ENCODE results near the gene FRY.

The FRY gene

GRCh38 chr13:32079587-32079986 is 48.0 kb downstream of the FRY start:
- in situ Hi-C loops (cut with MboI; ENCODE audit: low sequenced_read_pairs) = no loop called here

- in situ Hi-C loops (cut with MboI; ENCODE audit: low sequenced_read_pairs) = no loop called here
Measured at GRCh38 chr13:32080328-32080744, 48.8 kb downstream of the FRY start.

GRCh38 chr13:32081591-32081990 is 50.0 kb downstream of the FRY start:
- in situ Hi-C loops (cut with MboI; ENCODE audit: low sequenced_read_pairs) = no loop called here

DNA sequence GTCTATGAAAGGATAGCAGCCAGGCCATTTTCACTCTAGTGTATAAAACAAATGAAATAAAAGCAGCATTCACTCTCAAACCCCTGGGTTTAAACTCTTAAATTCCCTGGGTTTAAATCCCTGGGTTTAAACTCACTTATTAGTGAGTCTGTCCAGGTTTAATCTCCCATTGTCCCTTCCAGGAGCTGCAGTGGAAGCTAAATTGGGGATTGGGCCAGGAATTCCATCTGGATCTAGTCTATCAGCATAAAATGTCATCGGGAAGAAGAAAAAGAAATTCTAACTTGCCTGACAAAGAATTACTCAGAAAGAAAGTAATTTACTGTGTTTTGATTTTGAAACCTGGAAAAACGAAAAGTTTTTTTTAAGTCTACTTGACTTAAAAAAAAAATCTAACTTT is 54.8 kb downstream of the FRY start:
- in situ Hi-C loops (cut with MboI; ENCODE audit: low sequenced_read_pairs) = no loop called here

DNA sequence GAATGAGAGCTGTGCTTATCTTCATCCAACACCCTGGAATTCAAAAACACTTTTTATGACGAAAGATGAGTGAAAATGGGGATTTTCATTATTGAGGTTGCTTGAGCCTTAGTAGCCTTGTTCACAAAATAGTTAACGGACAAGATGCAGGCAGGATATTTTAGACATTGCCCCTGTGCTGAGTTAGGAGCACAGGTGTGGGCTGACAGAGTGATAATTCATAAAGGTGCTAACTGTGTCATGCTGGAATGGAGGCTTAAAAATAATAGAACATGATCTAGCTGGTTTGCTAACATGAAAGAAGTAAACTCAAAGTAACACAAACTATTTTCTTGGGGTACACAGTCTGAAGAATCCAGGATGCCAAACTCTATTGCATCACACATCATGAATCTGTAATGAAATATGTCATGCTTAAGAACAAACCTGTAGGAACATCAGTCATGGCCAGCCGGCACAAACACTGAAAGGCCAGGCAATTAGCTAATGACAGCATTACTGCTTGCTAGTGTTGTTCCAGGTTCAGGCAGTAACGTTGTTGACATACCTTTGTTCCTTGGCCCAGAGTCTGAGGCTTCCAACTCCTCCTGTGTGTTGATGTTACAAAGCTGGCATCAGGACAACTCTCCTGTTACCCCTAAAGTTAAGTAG is 55.3 kb downstream of the FRY start:
- in situ Hi-C loops (cut with MboI; ENCODE audit: low sequenced_read_pairs) = no loop called here

GRCh38 chr13:32087955-32088747 is 56.6 kb downstream of the FRY start:
- in situ Hi-C loops (cut with MboI; ENCODE audit: low sequenced_read_pairs) = no loop called here

DNA sequence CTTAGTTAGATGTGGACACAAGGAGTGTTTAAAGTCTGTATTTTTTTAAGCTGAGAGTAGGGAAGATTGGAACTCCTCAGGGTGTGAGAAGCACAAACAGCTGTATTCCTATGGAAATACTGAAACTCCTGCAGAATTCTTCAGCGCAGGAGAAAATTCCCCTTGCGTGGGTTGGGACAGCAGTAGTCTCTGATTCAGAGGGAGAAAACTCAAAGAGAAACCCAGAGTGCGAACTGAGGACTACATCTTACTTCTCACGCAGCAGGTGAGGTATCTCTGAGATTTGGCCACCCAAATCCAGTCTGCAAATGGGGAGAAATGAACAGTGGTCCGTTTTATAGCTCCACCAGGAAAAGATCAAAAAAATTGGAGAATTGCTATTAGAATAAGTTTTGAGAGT is 60.9 kb downstream of the FRY start:
- in situ Hi-C loops (cut with MboI; ENCODE audit: low sequenced_read_pairs) = no loop called here

DNA sequence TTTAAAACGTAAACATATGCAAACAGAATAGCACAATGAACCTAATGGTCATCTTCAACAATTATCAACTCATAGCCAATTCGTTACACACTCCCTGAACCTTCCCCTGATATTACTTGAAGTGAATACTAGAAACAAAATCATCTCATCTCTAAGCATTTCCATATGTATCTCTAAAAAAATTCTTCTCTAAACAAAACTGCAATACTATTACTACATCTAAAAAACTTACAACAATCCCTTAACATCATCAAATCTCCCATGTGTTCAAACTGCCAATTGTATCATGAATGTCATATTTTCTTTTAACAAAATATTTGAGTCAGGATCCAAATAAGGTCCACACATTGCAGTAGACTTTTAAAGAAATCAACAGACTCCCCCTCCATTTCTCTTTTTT is 61.4 kb downstream of the FRY start:
- in situ Hi-C loops (cut with MboI; ENCODE audit: low sequenced_read_pairs) = no loop called here

GRCh38 chr13:32098272-32098671 is 66.7 kb downstream of the FRY start:
- in situ Hi-C loops (cut with MboI; ENCODE audit: low sequenced_read_pairs) = no loop called here

DNA sequence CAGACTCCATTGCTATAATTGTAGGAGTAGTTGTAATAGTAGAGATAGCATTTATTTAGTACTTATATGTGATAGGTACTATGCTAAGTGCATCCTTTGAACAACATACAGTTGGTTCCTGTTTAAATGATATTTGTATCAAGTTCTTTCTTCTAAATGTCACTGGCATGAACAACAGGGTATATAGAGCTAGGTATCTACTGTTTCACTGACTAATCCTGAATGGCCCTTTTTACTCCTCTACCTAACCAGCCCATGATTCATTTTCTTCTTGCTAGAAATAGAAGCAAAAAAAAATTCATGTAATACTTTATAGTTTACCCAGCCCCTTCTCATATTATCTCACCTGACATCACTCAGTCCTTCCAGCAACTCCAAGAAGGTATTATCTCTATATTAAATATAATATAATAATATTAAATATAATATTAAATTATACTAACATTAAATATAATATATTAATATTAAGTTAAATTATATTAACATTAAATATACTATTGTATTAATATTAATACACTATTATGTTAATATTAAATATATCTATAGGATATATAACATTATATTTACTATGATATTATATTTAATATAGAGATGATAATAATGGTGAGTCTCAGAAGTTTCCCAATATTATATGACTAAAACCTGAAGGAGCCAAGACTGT is 74.2 kb downstream of the FRY start:
- in situ Hi-C loops (cut with MboI; ENCODE audit: low sequenced_read_pairs) = no loop called here

- in situ Hi-C loops (cut with MboI; ENCODE audit: low sequenced_read_pairs) = no loop called here
Measured at GRCh38 chr13:32107474-32107873, 75.9 kb downstream of the FRY start.

DNA sequence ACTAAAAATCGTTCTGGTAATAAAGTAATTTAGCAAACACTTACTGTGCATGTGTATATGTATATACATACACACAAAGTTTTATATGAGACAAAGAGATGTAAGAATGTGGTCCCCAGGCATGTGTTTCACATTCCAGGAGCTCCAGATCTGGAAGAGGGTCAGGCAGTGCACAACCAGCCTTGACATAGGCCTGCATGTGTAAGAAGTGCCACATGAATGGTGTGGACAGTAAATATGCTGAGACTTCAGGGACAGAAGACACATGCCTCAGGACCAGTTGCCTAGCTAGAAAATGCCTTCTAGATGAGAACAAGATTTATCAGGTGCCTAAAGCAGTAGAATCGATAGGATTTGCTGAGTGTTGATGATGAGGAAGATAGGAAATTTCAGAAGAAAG is 76.4 kb downstream of the FRY start:
- in situ Hi-C loops (cut with MboI; ENCODE audit: low sequenced_read_pairs) = no loop called here

DNA sequence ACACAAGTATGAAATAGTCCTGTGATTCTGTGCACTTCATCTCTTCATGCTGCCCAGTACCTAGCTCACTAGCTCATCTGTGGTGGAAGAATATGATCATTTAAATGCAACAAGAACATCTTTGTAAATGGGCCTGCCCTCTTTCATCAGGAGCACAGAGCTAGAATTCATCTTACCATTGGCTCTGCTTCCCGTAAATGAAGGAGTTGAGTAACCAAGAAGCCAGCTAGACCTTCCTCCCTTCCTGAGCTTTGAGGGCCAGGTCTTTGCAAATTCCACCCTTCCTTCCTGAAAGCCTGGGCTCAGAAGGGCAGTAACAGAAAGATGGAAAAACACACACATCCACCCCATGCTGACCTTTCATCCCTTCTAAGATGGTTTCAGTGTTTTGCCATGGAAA is 82.0 kb downstream of the FRY start:
- in situ Hi-C loops (cut with MboI; ENCODE audit: low sequenced_read_pairs) = no loop called here

- in situ Hi-C loops (cut with MboI; ENCODE audit: low sequenced_read_pairs) = no loop called here
Measured at GRCh38 chr13:32114284-32114950, 82.8 kb downstream of the FRY start.

DNA sequence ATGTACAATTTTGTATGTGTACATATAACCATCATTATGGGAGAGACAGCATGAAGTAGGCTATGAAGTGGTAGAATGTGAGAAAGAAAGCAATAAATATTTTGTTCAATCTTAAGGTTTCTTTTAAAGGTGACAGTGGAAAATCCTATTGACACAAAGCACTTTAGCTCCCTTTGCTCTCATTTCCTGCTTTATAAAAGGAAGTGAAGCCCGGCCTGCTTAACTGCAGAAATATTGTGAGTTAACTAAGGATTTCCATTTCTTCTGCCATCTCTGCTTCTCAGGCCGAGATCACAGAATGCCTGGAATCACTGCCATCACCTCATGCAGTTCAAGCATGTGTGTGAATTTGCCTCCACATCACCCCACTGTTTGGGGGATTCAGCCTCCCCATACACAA is 83.5 kb downstream of the FRY start:
- in situ Hi-C loops (cut with MboI; ENCODE audit: low sequenced_read_pairs) = no loop called here

- in situ Hi-C loops (cut with MboI; ENCODE audit: low sequenced_read_pairs) = no loop called here
Measured at GRCh38 chr13:32116210-32116609, 84.6 kb downstream of the FRY start.

DNA sequence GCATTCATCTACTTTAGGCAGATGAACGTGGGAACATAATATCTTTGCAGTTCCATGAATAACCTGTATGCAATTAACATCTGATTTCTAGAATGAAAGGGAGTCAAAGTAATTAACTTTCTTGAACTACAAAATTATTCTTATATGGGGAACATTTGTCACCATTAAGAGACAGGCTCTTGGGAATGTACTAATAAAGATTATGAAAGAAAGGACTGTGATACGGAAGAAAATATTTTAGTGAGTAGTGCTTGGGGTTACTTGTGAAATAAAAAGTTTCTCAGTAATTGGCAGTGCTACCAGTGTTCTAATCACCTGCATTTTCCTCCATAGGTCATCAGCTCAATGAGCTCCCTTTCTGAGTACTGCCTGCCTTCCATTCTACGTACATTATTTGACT is 85.4 kb downstream of the FRY start:
- in situ Hi-C loops (cut with MboI; ENCODE audit: low sequenced_read_pairs) = no loop called here

GRCh38 chr13:32117701-32118100 is 86.1 kb downstream of the FRY start:
- in situ Hi-C loops (cut with MboI; ENCODE audit: low sequenced_read_pairs) = no loop called here

DNA sequence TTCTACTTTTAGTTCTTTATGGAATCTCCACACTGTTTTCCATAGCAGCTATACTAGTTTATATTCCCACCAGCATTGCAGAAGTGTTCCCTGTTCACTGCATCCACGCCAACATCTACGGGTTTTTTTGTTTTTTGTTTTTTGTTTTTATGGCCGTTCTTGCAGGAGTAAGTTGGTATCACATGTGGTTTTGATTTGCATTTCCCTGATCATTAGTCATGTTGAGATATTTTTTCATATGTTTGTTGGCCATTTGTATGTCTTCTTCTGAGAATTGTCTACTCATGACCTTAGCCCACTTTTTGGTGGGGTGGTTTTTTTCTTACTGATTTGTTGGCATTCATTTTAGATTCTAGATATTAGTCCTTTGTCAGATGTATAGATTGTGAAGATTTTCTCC is 89.7 kb downstream of the FRY start:
- in situ Hi-C loops (cut with MboI; ENCODE audit: low sequenced_read_pairs) = no loop called here

DNA sequence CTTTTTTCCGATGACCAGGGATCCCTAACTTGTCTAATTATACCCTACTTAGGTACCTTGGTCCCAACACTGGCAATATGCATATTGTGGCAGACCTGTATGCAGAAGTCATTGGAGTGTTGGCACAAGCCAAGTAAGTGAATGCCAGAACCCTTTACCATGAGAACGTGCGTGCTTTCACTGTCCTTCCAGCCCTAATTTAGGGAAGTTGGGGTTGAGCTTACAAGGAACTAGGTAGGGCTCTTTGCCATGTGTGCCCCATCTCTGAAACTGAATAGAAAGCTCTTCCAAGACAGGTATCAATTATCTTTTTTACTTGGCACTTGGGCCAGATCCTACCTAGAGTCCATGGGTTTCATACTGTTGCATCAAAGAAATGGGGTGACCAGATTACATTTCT is 93.2 kb downstream of the FRY start:
- in situ Hi-C loops (cut with MboI; ENCODE audit: low sequenced_read_pairs) = no loop called here

GRCh38 chr13:32125221-32125689 is 93.7 kb downstream of the FRY start:
- in situ Hi-C loops (cut with MboI; ENCODE audit: low sequenced_read_pairs) = no loop called here
